OCI-LY7 (cell line): ENCODE results near the gene BACH2. TPM values are rescaled to one million over a fixed set of nuclear protein-coding genes. Genes with fewer than 3 reads are reported as not detected.

Source experiments
- BruUV-seq: library from RNA; stranded (reverse); fragments of 400-500 nt; replicated peaks from 2 replicates; lab custom pipeline; 2021; lab: Mats Ljungman, UMichigan
- CTCF ChIA-PET: fragments of 300-600 bp; sonication (Branson Sonifier 250); formaldehyde crosslinking; loops from one replicate; lab custom pipeline; 2022; ENCODE audit warnings: antibody characterized with exemption; ENCODE audit not compliant: unreplicated experiment; lab: Charles Lee
- POLR2A ChIA-PET: fragments of 300-600 bp; sonication (Branson Sonifier 250); formaldehyde crosslinking; loops from one replicate; lab custom pipeline; 2022; ENCODE audit warnings: antibody characterized with exemption; lab: Charles Lee
- DNase-seq: peaks from one replicate; pipeline ENCODE4 v3.0.0-alpha.2; 2015; ENCODE audit warnings: low spot score
- H2AFZ ChIP-seq: fragments of 200-600 bp; sonication (generic), shearing (Covaris generic); 2 replicates; pipeline ENCODE4 v1.6.1; 2014; ENCODE audit warnings: mild to moderate bottlenecking, antibody characterized with exemption, low read length, moderate library complexity
- H3K27ac ChIP-seq: fragments of 200-600 bp; sonication (generic); 2 replicates; pipeline ENCODE4 v1.5.1; 2014; ENCODE audit warnings: mixed run types, low read depth, mild to moderate bottlenecking, moderate library complexity, low read length, inconsistent platforms; ENCODE audit not compliant: poor library complexity, severe bottlenecking
- H3K36me3 ChIP-seq: fragments of 200-600 bp; sonication (generic); 2 replicates; pipeline ENCODE4 v1.6.1; 2014; ENCODE audit warnings: mild to moderate bottlenecking, antibody characterized with exemption, low read length, moderate library complexity, mixed read lengths; ENCODE audit not compliant: insufficient read depth
- H3K4me1 ChIP-seq: fragments of 200-600 bp; sonication (generic); 2 replicates; pipeline ENCODE4 v1.5.1; 2014; ENCODE audit warnings: mild to moderate bottlenecking, low read length; ENCODE audit not compliant: insufficient read depth, poor library complexity, severe bottlenecking
- H3K4me2 ChIP-seq: fragments of 200-600 bp; sonication (generic); 2 replicates; pipeline ENCODE4 v1.6.1; 2014; ENCODE audit warnings: mild to moderate bottlenecking, low read length
- H3K4me3 ChIP-seq: fragments of 200-600 bp; sonication (generic); 2 replicates; pipeline ENCODE4 v1.5.1; 2014; ENCODE audit warnings: mild to moderate bottlenecking, low read depth, low read length; ENCODE audit not compliant: poor library complexity, severe bottlenecking
- H3K79me2 ChIP-seq: fragments of 200-600 bp; sonication (generic); 2 replicates; pipeline ENCODE4 v1.6.1; 2016; ENCODE audit warnings: low read depth, mild to moderate bottlenecking, low read length, moderate library complexity, mixed read lengths; ENCODE audit not compliant: insufficient read depth
- H3K9me2 ChIP-seq: fragments of 200-600 bp; sonication (generic); 2 replicates; pipeline ENCODE4 v1.6.1; 2016; ENCODE audit warnings: mild to moderate bottlenecking, low read length, mixed read lengths; ENCODE audit not compliant: insufficient read depth
- H3K9me3 ChIP-seq: fragments of 200-600 bp; sonication (generic); 2 replicates; pipeline ENCODE4 v1.6.1; 2014; ENCODE audit warnings: mild to moderate bottlenecking, mixed run types, low read length, mixed read lengths
- H4K20me1 ChIP-seq: fragments of 200-600 bp; sonication (generic); 2 replicates; pipeline ENCODE4 v1.6.1; 2014; ENCODE audit warnings: mild to moderate bottlenecking, antibody characterized with exemption, low read length, moderate library complexity, mixed read lengths; ENCODE audit not compliant: insufficient read depth
- EZH2phosphoT487 ChIP-seq: fragments of 200-600 bp; sonication (generic); IDR thresholded peaks from 2 replicates; pipeline ENCODE4 v1.6.1; 2018; ENCODE audit warnings: low read depth, borderline replicate concordance, mild to moderate bottlenecking, mixed run types, antibody characterized with exemption, low read length, moderate library complexity, mixed read lengths
- intact Hi-C: fragments of 100-400 bp; cut with micrococcal nuclease; formaldehyde crosslinking; loops from one replicate; pipeline ENCODE4 v1.10.0; 2022; ENCODE audit not compliant: unreplicated experiment
- total RNA-seq, 2 experiments: library from RNA; depleted of rRNA in 1 of 2; stranded (reverse); fragments of >200 nt in 1 of 2; shearing (Covaris generic) in 1 of 2; gene quantifications; 2 replicates each; pipeline ENCODE4 v1.2.3, GENCODE V29; 2014 to 2022
- TF ChIP-seq, protein P1 (sequence below): fragments of 200-600 bp; sonication (generic); conservative IDR thresholded peaks from 2 replicates; pipeline ENCODE4 v1.5.1; 2014; ENCODE audit warnings: mild to moderate bottlenecking, antibody characterized with exemption, low read length, moderate library complexity, mixed read lengths

The BACH2 gene
- total RNA-seq, 2 experiments from 2014 or later = 92.0 to 163 TPM

DNA sequence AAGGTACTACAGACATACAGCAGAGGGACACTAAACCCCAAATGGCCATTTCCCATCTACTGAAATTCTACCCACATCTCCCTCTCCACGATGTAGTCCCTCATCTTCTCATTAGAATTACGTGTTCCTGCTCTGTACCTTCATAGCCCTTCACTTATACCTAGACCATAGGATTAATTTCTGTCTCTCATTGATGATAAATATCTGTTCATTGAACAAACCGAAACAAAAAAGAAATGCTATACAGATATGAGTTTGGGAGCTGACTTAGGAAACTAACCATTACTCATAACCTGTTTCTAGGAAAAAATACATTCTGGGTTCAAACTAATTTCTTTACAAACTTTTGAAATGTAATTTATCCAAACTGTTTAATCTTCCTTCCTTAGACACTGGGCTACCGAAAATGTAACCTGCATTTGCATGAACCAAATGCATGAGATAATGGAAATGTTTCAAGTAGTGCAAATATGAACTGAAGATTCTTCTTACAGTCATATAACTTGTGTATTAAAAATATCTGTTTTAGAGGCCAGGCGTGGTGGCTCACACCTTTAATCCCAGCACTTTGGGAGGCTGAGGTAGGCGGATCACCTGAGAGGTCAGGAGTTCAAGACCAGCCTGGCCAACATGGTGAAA lies 317.0 kb downstream of the BACH2 start:
- Histone ChIP-seq H3K36me3 (peaks cover 55% of the 10 kb centered on the region), H3K4me3 (no peak overlapping the region), H3K4me1 (no peaks in the 10 kb centered on the region), H3K9me3 (no peaks in the 10 kb centered on the region), H2AFZ (no peak overlapping the region), H3K79me2 (no peaks in the 10 kb centered on the region), H4K20me1 (no peaks in the 10 kb centered on the region), H3K4me2 (no peak overlapping the region), H3K9me2 (no peaks in the 10 kb centered on the region), H3K27ac (no peak overlapping the region)
- POLR2A ChIA-PET = interaction anchor here (0.7 kb wide), 1 partner anchor 426 kb away, joined by 8 read pairs; no protein-coding TSS in a partner anchor
- DNase-seq = no peak
- intact Hi-C loops = no loop called here
- CTCF ChIA-PET = no interaction called here
- TF ChIP-seq, protein P1, sequence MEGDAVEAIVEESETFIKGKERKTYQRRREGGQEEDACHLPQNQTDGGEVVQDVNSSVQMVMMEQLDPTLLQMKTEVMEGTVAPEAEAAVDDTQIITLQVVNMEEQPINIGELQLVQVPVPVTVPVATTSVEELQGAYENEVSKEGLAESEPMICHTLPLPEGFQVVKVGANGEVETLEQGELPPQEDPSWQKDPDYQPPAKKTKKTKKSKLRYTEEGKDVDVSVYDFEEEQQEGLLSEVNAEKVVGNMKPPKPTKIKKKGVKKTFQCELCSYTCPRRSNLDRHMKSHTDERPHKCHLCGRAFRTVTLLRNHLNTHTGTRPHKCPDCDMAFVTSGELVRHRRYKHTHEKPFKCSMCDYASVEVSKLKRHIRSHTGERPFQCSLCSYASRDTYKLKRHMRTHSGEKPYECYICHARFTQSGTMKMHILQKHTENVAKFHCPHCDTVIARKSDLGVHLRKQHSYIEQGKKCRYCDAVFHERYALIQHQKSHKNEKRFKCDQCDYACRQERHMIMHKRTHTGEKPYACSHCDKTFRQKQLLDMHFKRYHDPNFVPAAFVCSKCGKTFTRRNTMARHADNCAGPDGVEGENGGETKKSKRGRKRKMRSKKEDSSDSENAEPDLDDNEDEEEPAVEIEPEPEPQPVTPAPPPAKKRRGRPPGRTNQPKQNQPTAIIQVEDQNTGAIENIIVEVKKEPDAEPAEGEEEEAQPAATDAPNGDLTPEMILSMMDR = no peak
- TF ChIP-seq EZH2phosphoT487 = no peak
- BruUV-seq = no TSS peak

DNA sequence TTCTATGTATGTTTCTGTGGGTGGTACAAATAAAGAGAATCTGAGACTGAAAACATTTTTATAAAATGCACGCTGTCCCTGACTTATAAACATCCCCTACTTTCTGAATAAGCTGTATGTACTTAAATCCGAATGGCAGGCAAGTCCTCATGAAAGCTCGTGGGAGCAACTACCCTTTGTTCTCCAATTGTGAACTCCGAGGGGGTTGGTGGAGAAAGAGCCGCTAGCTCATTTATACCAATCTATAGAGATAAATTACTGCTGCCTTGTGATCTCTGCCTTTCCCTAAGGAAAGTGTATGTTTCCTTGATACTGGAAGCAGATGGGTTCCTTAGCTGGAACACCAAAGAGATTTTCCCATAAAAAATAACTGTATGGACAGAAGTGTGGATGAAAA lies 317.9 kb downstream of the BACH2 start:
- Histone ChIP-seq H3K9me2 (no peaks in the 10 kb centered on the region), H3K27ac (no peak overlapping the region), H2AFZ (no peak overlapping the region), H4K20me1 (no peaks in the 10 kb centered on the region), H3K4me1 (no peaks in the 10 kb centered on the region), H3K79me2 (no peaks in the 10 kb centered on the region), H3K4me2 (no peak overlapping the region), H3K4me3 (no peak overlapping the region), H3K36me3 (peaks cover 58% of the 10 kb centered on the region), H3K9me3 (no peaks in the 10 kb centered on the region)
- TF ChIP-seq, protein P1 = no peak
- TF ChIP-seq EZH2phosphoT487 = no peak
- CTCF ChIA-PET = no interaction called here
- intact Hi-C loops = no loop called here
- DNase-seq = no peak
- no TSS peak for BruUV-seq
- POLR2A ChIA-PET = interaction anchor here (0.5 to 1.6 kb wide), 3 partner anchors 11 to 36 kb away, joined by 3 to 6 read pairs (median 5); no protein-coding TSS in a partner anchor
